GM20000 (cell line): Measurements from ENCODE around the gene TJAP1.

ENCODE experiments used
- DNase-seq: peaks from one replicate; pipeline ENCODE4 v3.0.0; 2012; ENCODE audit warnings: low spot score
- CTCF ChIP-seq: IDR thresholded peaks from 2 replicates; pipeline ENCODE4 v1.5.1; 2012; ENCODE audit warnings: mild to moderate bottlenecking, control low read depth; ENCODE audit errors: extremely low read depth, missing control alignments

TJAP1 gene

GRCh38 chr6:43511824-43512415, 34.5 kb downstream of the TJAP1 start:
- TF ChIP-seq CTCF = no peak
- DNase-seq = no peak

- no peak for TF ChIP-seq CTCF
- no peak for DNase-seq
Observed at GRCh38 chr6:43515808-43516207, 38.4 kb downstream of the TJAP1 start.

GRCh38 chr6:43516367-43516696, 39.0 kb downstream of the TJAP1 start:
- no peak for TF ChIP-seq CTCF
- no peak for DNase-seq

- no peak for TF ChIP-seq CTCF
- peak; percentile 98 for DNase-seq
Observed at GRCh38 chr6:43516697-43517504, 39.5 kb downstream of the TJAP1 start, which contains the start of the genes POLR1C and YIPF3. Gene POLR1C (plus strand): TSS chr6:43517089. CDS start chr6:43517110, 21 bp downstream. Gene YIPF3 (minus strand): TSS chr6:43516926. CDS start chr6:43516807, 119 bp downstream.

- TF ChIP-seq CTCF = no peak
- DNase-seq = no peak
Observed at GRCh38 chr6:43517505-43518357, 40.4 kb downstream of the TJAP1 start.

GRCh38 chr6:43520097-43520496, 42.7 kb downstream of the TJAP1 start:
- no peak for DNase-seq

More at GRCh38 chr6:43520097-43520496, 42.7 kb downstream of the TJAP1 start:
- no peak for TF ChIP-seq CTCF
